ENCODE measurements around the gene ANO1. TPM values are rescaled to one million over a fixed set of nuclear protein-coding genes. Genes with fewer than 3 reads are reported as not detected.

ANO1 gene
- polyA plus RNA-seq, 1 of the 3 experiments (the other 2 are of a cell fraction), result not detected

- H3K9ac ChIP-seq, result no peak overlapping the region
- no peaks in the 10 kb centered on the region for H3K79me2 ChIP-seq (ENCODE audit: insufficient read depth)
- TF ChIP-seq FOXJ3 (CRISPR knock-in tag; IDR thresholded peaks at IDR 0.05), result no peak
- no peak for TF ChIP-seq SMC3 (IDR thresholded peaks at IDR 0.05; ENCODE audit: low read depth, low read length)
- TF ChIP-seq TEAD4 (IDR thresholded peaks at IDR 0.05; ENCODE audit: borderline replicate concordance, insufficient read depth), result no peak
- no peak for TF ChIP-seq ELF1 (IDR thresholded peaks at IDR 0.05)
- TF ChIP-seq FOSL2 (IDR thresholded peaks at IDR 0.05; ENCODE audit: borderline replicate concordance, low read depth), result no peak
- no peak for TF ChIP-seq TAF1 (IDR thresholded peaks at IDR 0.05; ENCODE audit: borderline replicate concordance, low read depth, low read length)
- TF ChIP-seq GABPA (IDR thresholded peaks at IDR 0.05; ENCODE audit: low read depth), result no peak
- no peak overlapping the region for H3K4me3 ChIP-seq (ENCODE audit: low read depth in 2 of 2, low read length in 1 of 2)
- H3F3A ChIP-seq (replicated peaks; ENCODE audit: insufficient read depth), result no peaks in the 10 kb centered on the region
- no peaks in the 10 kb centered on the region for H3K9me2 ChIP-seq
- no peak overlapping the region for H2AFZ ChIP-seq (ENCODE audit: low read depth)
- peaks cover 8% of the 10 kb centered on the region; the same call in 1 of the 2 replicates for H3K27me3 ChIP-seq (ENCODE audit: insufficient read depth)
- WGBS (ENCODE audit: low lambda C conversion rate), result 53% methylated on average over 9 of the region's 10 CpGs
- H3K9me3 ChIP-seq, result no peaks in the 10 kb centered on the region
- CTCF ChIA-PET, result interaction anchor here (2.0 kb wide), 1 partner anchor 162 kb away, joined by 10 read pairs; no protein-coding TSS in a partner anchor
- POLR2A ChIA-PET, result no interaction called here
- DNase-seq, result no peak
- H3K36me3 ChIP-seq (replicated peaks in 1 of 2; ENCODE audit: control insufficient read depth in 1 of 2, insufficient read depth in 2 of 2, low read length in 1 of 2), result no peaks in the 10 kb centered on the region
- H3K4me2 ChIP-seq, result no peak overlapping the region
- no peak overlapping the region for H3K27ac ChIP-seq (ENCODE audit: low read depth in 2 of 2, low read length in 1 of 2)
- H3K4me1 ChIP-seq (ENCODE audit: control insufficient read depth in 1 of 2, insufficient read depth in 2 of 2, low read depth in 1 of 2, low read length in 1 of 2), result peaks cover 0 to 6% of the 10 kb centered on the region in 2 experiments; a peak in 1 of 4 replicates
- H4K20me1 ChIP-seq (ENCODE audit: insufficient read depth), result no peaks in the 10 kb centered on the region
These were observed 2.6 kb downstream of the ANO1 start for GRCh38 chr11:70080763-70081162.

- no peak overlapping the region for H3K27ac ChIP-seq (ENCODE audit: low read depth in 2 of 2, low read length in 1 of 2)
- H3K36me3 ChIP-seq (replicated peaks in 1 of 2; ENCODE audit: control insufficient read depth in 1 of 2, insufficient read depth in 2 of 2, low read length in 1 of 2), result no peaks in the 10 kb centered on the region
- CTCF ChIA-PET, result interaction anchor here (1.0 to 2.1 kb wide), 4 partner anchors 11 to 164 kb away, joined by 3 to 7 read pairs (median 4); no protein-coding TSS in a partner anchor
- no peak overlapping the region for H3K9ac ChIP-seq
- H2AFZ ChIP-seq (ENCODE audit: low read depth), result no peak overlapping the region
- no peaks in the 10 kb centered on the region for H4K20me1 ChIP-seq (ENCODE audit: insufficient read depth)
- H3K4me1 ChIP-seq (ENCODE audit: control insufficient read depth in 1 of 2, insufficient read depth in 2 of 2, low read depth in 1 of 2, low read length in 1 of 2), result peaks cover 0 to 6% of the 10 kb centered on the region in 2 experiments; a peak in 1 of 4 replicates
- no peaks in the 10 kb centered on the region for H3K79me2 ChIP-seq (ENCODE audit: insufficient read depth)
- POLR2A ChIA-PET, result no interaction called here
- WGBS (ENCODE audit: low lambda C conversion rate), result 48% methylated on average over 4 of the region's 4 CpGs
- no peak overlapping the region for H3K4me2 ChIP-seq
- H3K27me3 ChIP-seq (ENCODE audit: insufficient read depth), result no peaks in the 10 kb centered on the region
- H3K9me3 ChIP-seq, result no peaks in the 10 kb centered on the region
- no peaks in the 10 kb centered on the region for H3F3A ChIP-seq (replicated peaks; ENCODE audit: insufficient read depth)
- TF ChIP-seq YY1 (IDR thresholded peaks at IDR 0.05; ENCODE audit: low read depth) (no peak), ZBTB33 (IDR thresholded peaks at IDR 0.05; ENCODE audit: borderline replicate concordance, low read depth) (no peak), USF1 (IDR thresholded peaks at IDR 0.05; ENCODE audit: borderline replicate concordance, low read depth) (no peak), CTCF (IDR thresholded peaks at IDR 0.05) (peak; percentile 25; the same call in 1 of the 2 replicates), EP300 (IDR thresholded peaks at IDR 0.05; ENCODE audit: borderline replicate concordance in 1 of 2, low read depth in 1 of 2, low read length in 1 of 2) (no peak), JUND (IDR thresholded peaks at IDR 0.05) (no peak)
- H3K4me3 ChIP-seq (ENCODE audit: low read depth in 2 of 2, low read length in 1 of 2), result no peak overlapping the region
- DNase-seq, result no peak
- no peaks in the 10 kb centered on the region for H3K9me2 ChIP-seq
These were observed 4.7 kb downstream of the ANO1 start for GRCh38 chr11:70082829-70083228.
